Kidney tubule cell (primary cell): ENCODE data around the gene CRHR1.

Experiments used
- DNase-seq: peaks from one replicate; pipeline ENCODE4 v3.0.0-alpha.2; 2018; ENCODE audit warnings: low spot score

The CRHR1 gene

GRCh38 chr17:45824475-45824874 lies 40.4 kb downstream of the CRHR1 start:
- DNase-seq: no peak

GRCh38 chr17:45824901-45825492 lies 40.9 kb downstream of the CRHR1 start:
- no peak for DNase-seq

- DNase-seq: no peak
Measured at GRCh38 chr17:45825792-45826191, 41.7 kb downstream of the CRHR1 start.

- no peak for DNase-seq
Measured at GRCh38 chr17:45826919-45827588, 42.9 kb downstream of the CRHR1 start.

GRCh38 chr17:45828171-45828570 lies 44.1 kb downstream of the CRHR1 start:
- DNase-seq: no peak

GRCh38 chr17:45828582-45829133 lies 44.5 kb downstream of the CRHR1 start:
- no peak for DNase-seq

- no peak for DNase-seq
Measured at GRCh38 chr17:45833920-45834319, 49.8 kb downstream of the CRHR1 start.

GRCh38 chr17:45834471-45835396 lies 50.6 kb downstream of the CRHR1 start:
- DNase-seq: no peak

GRCh38 chr17:45835481-45835880 lies 51.4 kb downstream of the CRHR1 start:
- DNase-seq: no peak

- no peak for DNase-seq
Measured at GRCh38 chr17:45836047-45837044, 52.2 kb downstream of the CRHR1 start.

GRCh38 chr17:45837187-45837586 lies 53.1 kb downstream of the CRHR1 start:
- DNase-seq: no peak

- no peak for DNase-seq
Measured at GRCh38 chr17:45837603-45838002, 53.5 kb downstream of the CRHR1 start.

GRCh38 chr17:45838751-45839295 lies 54.7 kb downstream of the CRHR1 start:
- DNase-seq: no peak

GRCh38 chr17:45839442-45839841 lies 55.3 kb downstream of the CRHR1 start:
- no peak for DNase-seq

- DNase-seq: no peak
Measured at GRCh38 chr17:45841186-45841585, 57.1 kb downstream of the CRHR1 start.

GRCh38 chr17:45841883-45842525 lies 57.9 kb downstream of the CRHR1 start:
- no peak for DNase-seq

GRCh38 chr17:45843722-45844121 lies 59.6 kb downstream of the CRHR1 start:
- no peak for DNase-seq

- no peak for DNase-seq
Measured at GRCh38 chr17:45844695-45845375, 60.7 kb downstream of the CRHR1 start, which contains the start of gene SPPL2C. TSS of gene SPPL2C (plus strand) at chr17:45844881. CDS start at chr17:45844907, 26 bp downstream.

- DNase-seq: no peak
Measured at GRCh38 chr17:45845376-45846185, 61.5 kb downstream of the CRHR1 start.
